HG02759 (cell line): ENCODE data around the gene PHGDH.
"Not testable (repeated sequence)": the region's sequence is repeated elsewhere in the genome, so short reads cannot be mapped to it uniquely, and the experiment has no call there.

ENCODE experiments used
- ATAC-seq: cut with Tn5 transposase; IDR thresholded peaks from one replicate; pipeline ENCODE4 v1.9.1; 2021; ENCODE audit warnings: mild to moderate bottlenecking, moderate library complexity; ENCODE audit not compliant: unreplicated experiment

PHGDH gene

GRCh38 chr1:119786473-119787050, 74.8 kb downstream of the PHGDH start:
- not testable (repeated sequence) for ATAC-seq

GRCh38 chr1:119787776-119788175, 76.0 kb downstream of the PHGDH start:
- no peak for ATAC-seq

GRCh38 chr1:119790451-119791198, 78.9 kb downstream of the PHGDH start:
- ATAC-seq = no peak

GRCh38 chr1:119791377-119791776, 79.6 kb downstream of the PHGDH start:
- ATAC-seq = no peak
